A673 (cell line): ENCODE results near the gene DCAF17.

ENCODE experiments used
- EZH2 ChIP-seq: fragments of 200-600 bp; sonication (generic); IDR thresholded peaks from 2 replicates; pipeline ENCODE4 v1.6.1; 2017; ENCODE audit warnings: borderline replicate concordance, low read depth, mild to moderate bottlenecking, mixed read lengths, antibody characterized with exemption, low read length; ENCODE audit not compliant: poor library complexity, severe bottlenecking
- TF ChIP-seq, protein P1 (sequence below): fragments of 300-800, 200-600 bp; sonication (generic); conservative IDR thresholded peaks from 2 replicates; pipeline ENCODE4 v1.5.1; 2017; ENCODE audit warnings: low read depth, mild to moderate bottlenecking, antibody characterized with exemption, low read length, moderate library complexity, mixed read lengths

DNA sequence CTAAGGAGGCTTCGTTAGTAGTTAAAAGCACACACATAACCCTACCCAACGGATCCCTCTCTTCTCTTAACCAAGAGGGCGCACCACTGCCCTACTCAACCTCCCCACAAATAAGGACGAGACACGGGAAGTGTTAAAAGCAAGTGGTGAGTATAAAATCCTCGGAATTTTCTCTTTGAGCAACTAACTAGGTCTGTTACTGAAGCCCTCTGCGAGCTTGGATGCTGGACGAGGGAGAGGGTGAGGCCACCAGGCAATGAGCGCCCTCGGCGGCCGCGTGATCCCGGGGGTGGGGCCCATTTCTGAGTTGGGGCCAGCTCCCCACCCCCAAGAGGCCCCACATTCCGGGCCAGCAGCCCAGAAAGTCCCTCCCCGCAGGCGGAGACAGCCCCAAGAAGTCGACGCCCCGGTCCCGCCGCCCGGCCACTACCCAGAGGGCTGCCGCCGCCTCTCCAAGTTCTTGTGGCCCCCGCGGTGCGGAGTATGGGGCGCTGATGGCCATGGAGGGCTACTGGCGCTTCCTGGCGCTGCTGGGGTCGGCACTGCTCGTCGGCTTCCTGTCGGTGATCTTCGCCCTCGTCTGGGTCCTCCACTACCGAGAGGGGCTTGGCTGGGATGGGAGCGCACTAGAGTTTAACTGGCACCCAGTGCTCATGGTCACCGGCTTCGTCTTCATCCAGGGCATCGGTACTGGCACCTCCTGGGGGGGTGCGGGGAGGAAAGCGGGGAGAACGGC, 88.2 kb downstream of the DCAF17 start, which contains the start of gene CYBRD1:
- TF ChIP-seq, protein P1, sequence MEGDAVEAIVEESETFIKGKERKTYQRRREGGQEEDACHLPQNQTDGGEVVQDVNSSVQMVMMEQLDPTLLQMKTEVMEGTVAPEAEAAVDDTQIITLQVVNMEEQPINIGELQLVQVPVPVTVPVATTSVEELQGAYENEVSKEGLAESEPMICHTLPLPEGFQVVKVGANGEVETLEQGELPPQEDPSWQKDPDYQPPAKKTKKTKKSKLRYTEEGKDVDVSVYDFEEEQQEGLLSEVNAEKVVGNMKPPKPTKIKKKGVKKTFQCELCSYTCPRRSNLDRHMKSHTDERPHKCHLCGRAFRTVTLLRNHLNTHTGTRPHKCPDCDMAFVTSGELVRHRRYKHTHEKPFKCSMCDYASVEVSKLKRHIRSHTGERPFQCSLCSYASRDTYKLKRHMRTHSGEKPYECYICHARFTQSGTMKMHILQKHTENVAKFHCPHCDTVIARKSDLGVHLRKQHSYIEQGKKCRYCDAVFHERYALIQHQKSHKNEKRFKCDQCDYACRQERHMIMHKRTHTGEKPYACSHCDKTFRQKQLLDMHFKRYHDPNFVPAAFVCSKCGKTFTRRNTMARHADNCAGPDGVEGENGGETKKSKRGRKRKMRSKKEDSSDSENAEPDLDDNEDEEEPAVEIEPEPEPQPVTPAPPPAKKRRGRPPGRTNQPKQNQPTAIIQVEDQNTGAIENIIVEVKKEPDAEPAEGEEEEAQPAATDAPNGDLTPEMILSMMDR: no peak
- TF ChIP-seq EZH2: no peak
